COLO668 (cell line): ENCODE results near the gene EFNA4.

Source experiments
- DNase-seq: peaks from one replicate; lab custom pipeline; 2025; ENCODE audit not compliant: unreplicated experiment; lab: John Stamatoyannopoulos, UW

Gene EFNA4

GRCh38 chr1:155085504-155086127 lies 22.1 kb downstream of the EFNA4 start:
- peak; percentile 56 for DNase-seq

DNA sequence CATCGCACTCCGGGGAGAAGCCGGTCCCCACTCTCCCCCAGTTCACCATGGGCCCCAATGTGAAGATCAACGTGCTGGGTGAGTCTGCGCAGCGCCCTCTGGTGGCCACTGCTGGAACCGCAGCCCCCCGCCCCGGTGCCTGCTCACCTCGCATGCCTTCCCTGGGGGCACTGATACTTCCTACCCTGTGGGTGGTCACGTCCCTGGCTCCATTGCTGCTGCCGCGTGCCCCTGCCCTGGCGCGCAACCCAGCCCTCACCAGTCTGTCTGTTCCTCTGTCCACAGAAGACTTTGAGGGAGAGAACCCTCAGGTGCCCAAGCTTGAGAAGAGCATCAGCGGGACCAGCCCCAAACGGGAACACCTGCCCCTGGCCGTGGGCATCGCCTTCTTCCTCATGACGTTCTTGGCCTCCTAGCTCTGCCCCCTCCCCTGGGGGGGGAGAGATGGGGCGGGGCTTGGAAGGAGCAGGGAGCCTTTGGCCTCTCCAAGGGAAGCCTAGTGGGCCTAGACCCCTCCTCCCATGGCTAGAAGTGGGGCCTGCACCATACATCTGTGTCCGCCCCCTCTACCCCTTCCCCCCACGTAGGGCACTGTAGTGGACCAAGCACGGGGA lies 22.7 kb downstream of the EFNA4 start:
- peak; percentile 57 for DNase-seq

- no peak for DNase-seq
Observed at GRCh38 chr1:155086856-155087535, 23.5 kb downstream of the EFNA4 start.

- peak; percentile 84 for DNase-seq
Observed at GRCh38 chr1:155091071-155092051, 27.8 kb downstream of the EFNA4 start.

- DNase-seq: no peak
Observed at GRCh38 chr1:155092131-155092530, 28.6 kb downstream of the EFNA4 start.

DNA sequence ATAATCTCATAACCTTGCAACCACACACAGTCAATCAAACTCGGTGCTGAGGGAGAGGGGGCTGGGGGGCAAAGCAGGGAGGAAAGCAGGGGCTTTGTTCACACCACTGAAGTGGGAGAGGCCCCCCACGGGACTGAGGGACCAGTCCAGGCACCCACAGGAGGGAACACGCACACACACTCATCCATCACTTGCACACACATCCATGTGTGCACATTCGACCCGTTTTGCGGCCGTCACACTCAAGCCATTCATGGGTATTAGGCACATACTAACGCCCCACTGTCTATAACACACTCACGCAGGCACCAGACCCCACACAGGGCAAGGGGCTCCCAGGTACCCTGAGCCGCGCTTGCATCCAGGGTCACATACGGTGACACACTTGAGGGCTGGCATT lies 29.1 kb downstream of the EFNA4 start:
- no peak for DNase-seq

GRCh38 chr1:155093911-155094621 lies 30.5 kb downstream of the EFNA4 start:
- DNase-seq: peak; percentile 85

- DNase-seq: no peak
Observed at GRCh38 chr1:155094622-155094948, 31.0 kb downstream of the EFNA4 start.

GRCh38 chr1:155099331-155099730 lies 35.8 kb downstream of the EFNA4 start:
- DNase-seq: no peak

DNA sequence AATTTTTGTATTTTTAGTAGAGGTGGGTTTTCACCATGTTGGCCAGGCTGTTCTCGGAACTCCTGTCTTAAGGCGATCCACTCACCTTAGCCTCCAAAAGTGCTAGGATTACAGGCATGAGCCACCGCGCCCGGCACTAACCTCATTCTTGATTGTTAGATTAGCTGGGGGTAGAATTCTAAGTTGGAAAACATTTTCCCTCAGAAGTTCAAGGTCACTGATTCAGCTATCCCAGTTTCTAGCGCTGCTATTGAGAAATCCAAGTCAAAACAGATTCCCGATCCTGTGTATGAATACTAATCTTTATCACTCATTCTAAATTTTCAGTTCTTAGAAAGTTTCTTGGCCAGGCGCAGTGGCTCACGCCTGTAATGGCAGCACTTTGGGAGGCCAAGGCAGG lies 39.8 kb downstream of the EFNA4 start:
- DNase-seq: no peak

GRCh38 chr1:155104605-155105534 lies 41.3 kb downstream of the EFNA4 start:
- no peak for DNase-seq

DNA sequence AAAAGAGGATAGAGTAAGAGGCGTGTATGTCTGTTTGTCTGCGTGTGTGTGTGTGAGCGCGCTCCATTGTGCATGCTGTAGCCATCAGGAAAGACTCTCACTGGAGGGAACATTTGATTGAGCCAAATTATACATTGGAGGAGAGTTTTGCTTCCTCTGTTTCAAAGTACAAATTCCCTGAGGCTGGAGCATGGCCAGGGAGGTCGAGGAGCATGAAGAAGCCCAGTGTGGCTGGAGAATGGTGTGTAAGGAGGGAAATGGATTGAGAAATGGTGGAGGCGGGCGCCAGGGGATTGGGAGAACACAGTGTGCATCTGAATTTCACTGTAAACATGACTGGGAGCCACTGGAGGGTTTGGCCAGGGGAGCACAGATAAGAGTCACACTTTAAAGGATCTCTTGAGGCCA lies 42.1 kb downstream of the EFNA4 start:
- DNase-seq: no peak

- peak; percentile 76 for DNase-seq
Observed at GRCh38 chr1:155106862-155107261, 43.3 kb downstream of the EFNA4 start.

GRCh38 chr1:155107309-155108264 lies 44.0 kb downstream of the EFNA4 start:
- no peak for DNase-seq

- no peak for DNase-seq
Observed at GRCh38 chr1:155108296-155108695, 44.8 kb downstream of the EFNA4 start.

DNA sequence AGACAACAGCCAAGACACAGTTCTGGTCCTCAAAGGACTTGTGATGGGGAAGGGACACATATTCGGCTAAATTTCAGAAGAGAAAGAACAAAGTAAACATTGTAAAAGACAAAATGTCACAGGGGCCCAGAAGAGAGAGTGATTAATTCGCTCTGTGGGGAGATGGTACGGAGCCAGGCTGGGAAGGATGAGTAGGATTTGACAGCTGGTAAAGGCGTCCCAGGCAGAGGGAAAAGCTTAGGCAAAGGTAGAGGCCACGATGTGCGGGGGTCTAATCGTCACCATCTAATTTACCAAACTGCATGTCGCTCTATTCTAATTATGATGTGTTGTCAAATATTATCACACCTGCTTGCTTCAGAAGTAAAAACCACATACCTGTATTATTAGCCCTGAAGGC lies 46.8 kb downstream of the EFNA4 start:
- no peak for DNase-seq

GRCh38 chr1:155110826-155111225 lies 47.3 kb downstream of the EFNA4 start:
- DNase-seq: no peak

DNA sequence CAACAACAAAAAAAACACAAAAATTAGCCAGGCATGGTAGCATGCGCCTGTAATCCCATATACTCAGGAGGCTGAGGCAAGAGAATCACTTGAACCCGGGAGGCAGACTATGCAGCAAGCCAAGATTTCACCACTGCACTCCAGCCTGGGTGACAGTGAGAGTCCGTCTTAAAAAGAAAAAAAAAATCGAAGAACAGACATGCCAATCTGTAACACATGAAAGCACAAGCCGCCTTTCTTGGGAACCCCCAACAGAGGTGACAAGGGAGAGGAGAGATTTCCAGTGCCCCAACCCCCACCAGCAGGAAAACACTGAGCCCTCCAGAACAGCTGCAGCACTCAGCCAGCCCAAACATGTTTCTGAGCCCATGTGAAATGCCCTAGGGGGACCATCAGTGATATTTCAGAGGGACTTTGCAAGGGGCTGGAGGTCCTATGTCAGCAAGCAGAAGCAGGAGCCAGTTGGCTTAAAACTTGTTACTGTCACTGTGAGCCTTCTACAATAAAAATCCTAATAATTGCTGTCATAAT lies 50.0 kb downstream of the EFNA4 start:
- no peak for DNase-seq
